Colonic mucosa (tissue), 4 donors: Measurements from ENCODE around the gene INPPL1. TPM values are rescaled to one million over a fixed set of nuclear protein-coding genes. Genes with fewer than 3 reads are reported as not detected.

Experiments
- DNase-seq: peaks from one replicate; pipeline ENCODE4 v3.0.0-alpha.2; 2020
- H3K27ac ChIP-seq: fragments of 200-600 bp; one replicate; pipeline ENCODE4 v1.8.0; 2021
- H3K27me3 ChIP-seq: fragments of 200-600 bp; one replicate; pipeline ENCODE4 v1.8.0; 2021
- H3K36me3 ChIP-seq: fragments of 200-600 bp; one replicate; pipeline ENCODE4 v1.8.0; 2021
- H3K4me1 ChIP-seq: fragments of 200-600 bp; one replicate; pipeline ENCODE4 v1.8.0; 2021; ENCODE audit warnings: mild to moderate bottlenecking
- H3K4me3 ChIP-seq: fragments of 200-600 bp; one replicate; pipeline ENCODE4 v1.8.0; 2021
- H3K9ac ChIP-seq, 2 donors: one replicate each; pipeline ENCODE4 v1.7.0; 2013; ENCODE audit warnings: control low read depth in 2 of 2, low read depth in 2 of 2, low read length in 2 of 2
- H3K9me3 ChIP-seq: fragments of 200-600 bp; one replicate; pipeline ENCODE4 v1.8.0; 2021
- intact Hi-C: fragments of 100-400 bp; cut with DNase I; formaldehyde crosslinking; loops from one replicate; pipeline ENCODE4 v1.14.1; 2022
- total RNA-seq, 2 donors: library from RNA; stranded (reverse); fragmentation: NEBNext Ultra II Directional in 1 of 2; extraction: Animal tissue kit (Norgen Biotek cat#: 25700) in 1 of 2; gene quantifications; one replicate each; pipeline ENCODE4 v1.2.1, GENCODE V29; 2021
- TF ChIP-seq, protein P1 (sequence below): fragments of 200-600 bp; IDR thresholded peaks from one replicate; pipeline ENCODE4 v1.8.0; 2022; ENCODE audit warnings: antibody characterized with exemption, mild to moderate bottlenecking
- donor health status: healthy.
- donor health status: DM: no; HTN: no; CAD: no.
- donor health status: DM: no; HTN: no; CAD: no.

The INPPL1 gene
- total RNA-seq, 2 donors from 2014 or later: 120 to 166 TPM

DNA sequence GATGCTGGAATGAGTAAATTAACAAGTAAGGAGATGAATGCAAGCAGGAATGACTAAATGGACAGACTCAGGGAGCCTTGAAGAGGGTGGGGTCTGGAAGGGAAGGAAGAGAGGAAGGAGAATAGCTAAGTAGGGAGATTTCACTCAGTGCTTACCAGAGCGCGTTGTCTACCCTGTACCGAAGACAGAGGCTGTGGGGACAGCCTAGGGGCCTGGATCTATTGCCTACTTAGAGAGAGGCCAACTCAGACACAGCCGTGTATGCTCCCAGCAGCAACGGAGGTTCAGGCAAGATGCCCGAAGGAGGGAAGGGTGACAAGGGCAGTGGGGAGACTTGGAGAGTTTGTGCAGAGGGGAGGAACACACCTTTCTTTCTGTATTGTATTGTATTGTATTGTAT, 7.9 kb upstream of the INPPL1 start, which contains the start of gene FOLR2:
Gene FOLR2, plus strand, starts transcription at position 157 of the 400 bp plus-strand sequence. CDS start 1,791 bp downstream, outside the sequence.
- Histone ChIP-seq H3K4me3 (no peak within 1 kb of the TSS), H3K9me3 (no peaks in the 10 kb centered on the region), H3K9ac (no peak within 1 kb of the TSS), H3K27ac (no peak within 1 kb of the TSS), H3K36me3 (no peaks in the 10 kb centered on the region), H3K4me1 (no peaks in the 10 kb centered on the region), H3K27me3 (no peaks in the 10 kb centered on the region)
- TF ChIP-seq, protein P1, sequence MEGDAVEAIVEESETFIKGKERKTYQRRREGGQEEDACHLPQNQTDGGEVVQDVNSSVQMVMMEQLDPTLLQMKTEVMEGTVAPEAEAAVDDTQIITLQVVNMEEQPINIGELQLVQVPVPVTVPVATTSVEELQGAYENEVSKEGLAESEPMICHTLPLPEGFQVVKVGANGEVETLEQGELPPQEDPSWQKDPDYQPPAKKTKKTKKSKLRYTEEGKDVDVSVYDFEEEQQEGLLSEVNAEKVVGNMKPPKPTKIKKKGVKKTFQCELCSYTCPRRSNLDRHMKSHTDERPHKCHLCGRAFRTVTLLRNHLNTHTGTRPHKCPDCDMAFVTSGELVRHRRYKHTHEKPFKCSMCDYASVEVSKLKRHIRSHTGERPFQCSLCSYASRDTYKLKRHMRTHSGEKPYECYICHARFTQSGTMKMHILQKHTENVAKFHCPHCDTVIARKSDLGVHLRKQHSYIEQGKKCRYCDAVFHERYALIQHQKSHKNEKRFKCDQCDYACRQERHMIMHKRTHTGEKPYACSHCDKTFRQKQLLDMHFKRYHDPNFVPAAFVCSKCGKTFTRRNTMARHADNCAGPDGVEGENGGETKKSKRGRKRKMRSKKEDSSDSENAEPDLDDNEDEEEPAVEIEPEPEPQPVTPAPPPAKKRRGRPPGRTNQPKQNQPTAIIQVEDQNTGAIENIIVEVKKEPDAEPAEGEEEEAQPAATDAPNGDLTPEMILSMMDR: no peak
- intact Hi-C loops: no loop called here
- no peak for DNase-seq

DNA sequence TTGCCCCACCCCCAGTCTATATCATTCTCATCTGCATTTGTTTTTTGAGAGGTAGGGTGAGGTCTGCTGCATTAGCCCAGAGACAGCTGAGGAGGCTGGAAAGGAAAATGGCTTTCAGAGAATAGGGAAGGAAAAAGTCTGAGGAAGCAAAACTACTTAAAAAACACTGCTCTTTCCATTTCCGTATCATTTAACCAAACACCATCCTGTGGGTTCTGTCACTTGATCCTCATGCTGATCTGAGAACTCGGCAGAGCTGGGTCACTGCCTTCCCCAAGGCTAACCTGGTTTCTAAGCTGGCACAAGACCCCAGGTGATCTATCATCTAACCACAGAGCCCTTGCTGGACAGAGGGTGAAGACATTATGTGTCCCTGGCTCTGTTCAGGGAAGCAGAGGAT, 6.7 kb upstream of the INPPL1 start:
- Histone ChIP-seq H3K27ac (no peak overlapping the region), H3K9me3 (no peaks in the 10 kb centered on the region), H3K4me1 (no peaks in the 10 kb centered on the region), H3K36me3 (no peaks in the 10 kb centered on the region), H3K27me3 (no peaks in the 10 kb centered on the region), H3K9ac (no peak overlapping the region), H3K4me3 (no peak overlapping the region)
- TF ChIP-seq, protein P1: no peak
- intact Hi-C loops: no loop called here
- no peak for DNase-seq

DNA sequence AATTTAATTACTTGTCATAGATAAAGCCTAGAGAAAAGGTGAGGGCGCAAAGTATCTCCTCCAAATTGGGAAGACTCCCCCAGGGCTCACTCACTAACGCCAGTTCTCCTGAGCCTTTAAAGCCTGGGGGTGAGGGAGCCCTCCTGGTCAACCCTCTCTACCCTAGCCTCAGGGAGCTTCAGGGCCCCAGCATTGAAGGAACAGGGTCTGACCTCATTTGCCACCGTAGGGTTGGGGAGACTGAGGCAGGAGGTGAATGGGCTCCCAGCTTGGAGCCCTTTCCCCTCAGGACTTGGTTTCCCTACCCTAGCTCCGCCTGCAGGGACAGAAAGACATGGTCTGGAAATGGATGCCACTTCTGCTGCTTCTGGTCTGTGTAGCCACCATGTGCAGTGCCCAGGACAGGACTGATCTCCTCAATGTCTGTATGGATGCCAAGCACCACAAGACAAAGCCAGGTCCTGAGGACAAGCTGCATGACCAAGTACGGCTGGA, 6.3 kb upstream of the INPPL1 start:
- no peaks in the 10 kb centered on the region for H3K36me3 ChIP-seq
- no peaks in the 10 kb centered on the region for H3K4me1 ChIP-seq
- TF ChIP-seq, protein P1: no peak
- H3K27me3 ChIP-seq: no peaks in the 10 kb centered on the region
- H3K27ac ChIP-seq: no peak overlapping the region
- no peak overlapping the region for H3K4me3 ChIP-seq
- intact Hi-C loops: no loop called here
- H3K9me3 ChIP-seq: no peaks in the 10 kb centered on the region
- H3K9ac ChIP-seq: no peak overlapping the region
- DNase-seq: no peak

DNA sequence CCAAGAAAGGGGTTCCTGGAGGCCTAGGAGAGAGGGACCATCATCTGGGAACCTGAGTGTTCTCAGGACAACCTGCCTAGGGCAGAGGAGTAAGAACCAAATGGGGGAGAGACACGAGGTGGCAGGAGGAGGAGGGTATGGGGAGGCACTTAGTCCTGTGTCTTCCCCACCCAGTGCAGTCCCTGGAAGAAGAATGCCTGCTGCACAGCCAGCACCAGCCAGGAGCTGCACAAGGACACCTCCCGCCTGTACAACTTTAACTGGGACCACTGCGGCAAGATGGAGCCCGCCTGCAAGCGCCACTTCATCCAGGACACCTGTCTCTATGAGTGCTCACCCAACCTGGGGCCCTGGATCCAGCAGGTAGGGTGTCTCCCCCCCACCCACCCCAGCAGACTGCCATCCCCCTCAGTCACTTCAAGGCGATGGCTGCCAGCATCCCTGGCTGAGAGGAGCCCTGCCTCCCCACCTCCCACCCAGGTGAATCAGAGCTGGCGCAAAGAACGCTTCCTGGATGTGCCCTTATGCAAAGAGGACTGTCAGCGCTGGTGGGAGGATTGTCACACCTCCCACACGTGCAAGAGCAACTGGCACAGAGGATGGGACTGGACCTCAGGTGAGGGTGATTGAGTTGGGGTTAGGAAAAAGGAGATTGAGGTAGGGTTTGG, 3.7 kb upstream of the INPPL1 start:
- intact Hi-C loops: no loop called here

DNA sequence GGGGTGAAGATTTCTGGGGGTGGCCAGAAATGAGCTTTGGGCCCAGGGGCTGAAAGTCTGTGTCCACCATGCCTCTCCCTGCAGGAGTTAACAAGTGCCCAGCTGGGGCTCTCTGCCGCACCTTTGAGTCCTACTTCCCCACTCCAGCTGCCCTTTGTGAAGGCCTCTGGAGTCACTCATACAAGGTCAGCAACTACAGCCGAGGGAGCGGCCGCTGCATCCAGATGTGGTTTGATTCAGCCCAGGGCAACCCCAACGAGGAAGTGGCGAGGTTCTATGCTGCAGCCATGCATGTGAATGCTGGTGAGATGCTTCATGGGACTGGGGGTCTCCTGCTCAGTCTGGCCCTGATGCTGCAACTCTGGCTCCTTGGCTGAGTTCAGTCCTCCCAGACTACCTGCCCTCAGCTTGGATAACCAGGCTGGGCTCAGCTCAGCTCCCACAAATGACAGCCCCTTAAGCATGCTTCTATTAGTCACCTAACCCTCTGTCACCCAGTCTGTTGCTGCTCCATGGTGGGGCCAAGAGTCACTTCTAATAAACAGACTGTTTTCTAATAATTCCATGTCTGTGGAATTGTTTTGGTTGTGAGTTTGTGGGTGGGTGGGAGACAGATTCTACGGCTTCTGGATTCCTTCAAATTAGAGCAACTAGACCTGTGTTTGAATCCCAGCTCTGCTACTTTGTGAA, 3.0 kb upstream of the INPPL1 start:
- no peaks in the 10 kb centered on the region for H3K4me1 ChIP-seq
- DNase-seq: no peak
- no peak overlapping the region for H3K9ac ChIP-seq
- no peaks in the 10 kb centered on the region for H3K27me3 ChIP-seq
- no peaks in the 10 kb centered on the region for H3K9me3 ChIP-seq
- TF ChIP-seq, protein P1: no peak
- H3K27ac ChIP-seq: no peak overlapping the region
- intact Hi-C loops: no loop called here
- H3K4me3 ChIP-seq: no peak overlapping the region
- H3K36me3 ChIP-seq: no peaks in the 10 kb centered on the region

More for the DNA sequence above, 3.7 kb upstream of the INPPL1 start:
- no peak for DNase-seq
- H3K36me3 ChIP-seq: no peaks in the 10 kb centered on the region
- no peaks in the 10 kb centered on the region for H3K4me1 ChIP-seq
- TF ChIP-seq, protein P1: no peak
- H3K9ac ChIP-seq: no peak overlapping the region
- no peak overlapping the region for H3K27ac ChIP-seq
- H3K27me3 ChIP-seq: no peaks in the 10 kb centered on the region
- H3K9me3 ChIP-seq: no peaks in the 10 kb centered on the region
- no peak overlapping the region for H3K4me3 ChIP-seq
